ENCODE results near the gene NTF3. TPM values are rescaled to one million over a fixed set of nuclear protein-coding genes. Genes with fewer than 3 reads are reported as not detected.

The NTF3 gene
- total RNA-seq, 1 experiment from 2014 or later: 9.4 TPM

DNA sequence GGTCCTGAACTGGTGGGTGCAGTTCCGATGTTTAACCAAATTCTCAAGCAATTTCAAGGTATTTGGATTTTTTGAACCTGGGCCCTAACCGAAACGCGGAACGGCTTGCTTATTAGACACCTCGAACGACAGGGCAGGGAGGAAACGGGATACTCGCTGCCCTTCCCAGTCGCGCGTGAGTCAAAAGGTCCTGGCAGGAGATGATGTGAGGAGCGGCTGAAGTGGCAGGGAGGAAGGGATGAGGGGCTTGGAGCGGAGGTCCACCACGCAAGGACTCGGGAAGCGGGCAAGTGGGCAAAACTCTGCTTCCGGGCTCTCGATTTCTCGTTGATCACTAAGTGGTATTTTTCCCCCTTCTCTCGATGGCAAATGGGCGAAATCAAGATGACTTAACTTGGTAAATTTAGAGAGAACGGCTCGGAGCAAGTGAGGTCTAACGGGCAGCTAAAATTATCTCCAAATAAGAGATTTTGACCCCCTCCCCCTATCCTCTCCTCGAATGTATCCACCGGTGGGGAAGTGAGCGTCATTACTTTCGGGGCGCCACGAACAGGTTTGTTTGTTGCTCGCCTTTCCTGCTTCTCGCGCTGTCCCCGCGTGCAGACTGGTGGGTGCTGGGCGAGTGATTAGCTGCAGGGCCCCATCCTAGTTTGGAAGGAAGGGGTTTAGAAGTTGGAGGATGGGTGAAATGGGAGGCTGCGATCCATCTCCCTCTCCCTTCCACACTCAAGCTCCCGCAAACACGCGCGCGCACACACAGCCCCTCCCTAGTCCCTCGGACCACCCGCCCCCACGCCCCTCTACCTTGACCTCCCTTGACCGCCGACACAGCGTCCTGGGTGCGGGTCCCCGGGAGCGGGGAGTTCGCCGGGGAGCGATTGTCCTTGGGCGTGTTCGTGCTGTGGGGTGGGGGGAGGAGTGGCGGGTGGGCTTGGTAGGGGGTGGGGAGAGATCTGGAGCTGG is 986 bp upstream of the NTF3 start:
- peak; percentile 29 for DNase-seq (ENCODE audit: low read depth)

GRCh38 chr12:5433081-5433844 is 1.4 kb downstream of the NTF3 start:
- no peak for DNase-seq (ENCODE audit: low read depth)

- no peak for DNase-seq (ENCODE audit: low read depth)
Measured at GRCh38 chr12:5433845-5434646, 2.1 kb downstream of the NTF3 start.

- DNase-seq (ENCODE audit: low read depth): no peak
Measured at GRCh38 chr12:5434647-5435560, 3.0 kb downstream of the NTF3 start.

DNA sequence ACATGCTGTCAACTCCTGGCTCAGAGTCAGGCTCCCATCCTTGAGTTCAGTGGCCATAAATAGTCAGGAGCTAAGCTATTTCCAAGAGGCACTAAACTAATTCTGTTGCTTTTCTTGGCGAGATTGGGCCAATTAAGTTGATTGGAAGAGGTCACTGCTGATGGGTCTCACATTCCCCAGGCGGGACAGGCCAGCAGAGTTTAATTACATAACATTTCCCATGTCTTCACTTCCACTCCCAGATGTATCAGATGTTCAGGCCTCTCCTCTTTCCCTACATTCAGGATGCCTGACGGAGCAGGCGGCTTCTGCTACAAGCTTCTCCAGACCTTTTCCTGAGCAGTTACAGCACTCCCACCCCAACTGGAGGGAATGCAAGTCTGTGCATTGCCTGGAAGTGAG is 5.3 kb downstream of the NTF3 start:
- DNase-seq (ENCODE audit: low read depth): no peak

DNA sequence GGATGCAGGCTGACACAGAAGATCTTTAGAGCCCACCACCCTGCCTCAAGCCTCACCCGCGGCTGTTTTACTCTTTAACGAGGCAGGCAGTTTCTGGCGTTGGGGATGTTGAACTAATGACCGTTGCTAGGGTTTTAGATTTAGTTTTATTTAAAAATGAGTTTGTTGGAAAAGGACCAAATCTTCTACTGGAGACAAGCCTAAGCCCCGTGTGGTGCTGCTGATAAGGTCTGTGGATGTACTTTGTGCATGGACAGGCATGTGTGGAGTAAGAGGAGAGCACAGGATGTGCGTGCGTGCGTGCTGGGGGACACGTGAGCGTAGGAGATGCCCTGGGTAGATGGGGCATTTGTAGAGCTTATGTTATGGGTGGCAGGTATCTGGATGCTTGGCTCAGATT is 5.7 kb downstream of the NTF3 start:
- no peak for DNase-seq (ENCODE audit: low read depth)

DNA sequence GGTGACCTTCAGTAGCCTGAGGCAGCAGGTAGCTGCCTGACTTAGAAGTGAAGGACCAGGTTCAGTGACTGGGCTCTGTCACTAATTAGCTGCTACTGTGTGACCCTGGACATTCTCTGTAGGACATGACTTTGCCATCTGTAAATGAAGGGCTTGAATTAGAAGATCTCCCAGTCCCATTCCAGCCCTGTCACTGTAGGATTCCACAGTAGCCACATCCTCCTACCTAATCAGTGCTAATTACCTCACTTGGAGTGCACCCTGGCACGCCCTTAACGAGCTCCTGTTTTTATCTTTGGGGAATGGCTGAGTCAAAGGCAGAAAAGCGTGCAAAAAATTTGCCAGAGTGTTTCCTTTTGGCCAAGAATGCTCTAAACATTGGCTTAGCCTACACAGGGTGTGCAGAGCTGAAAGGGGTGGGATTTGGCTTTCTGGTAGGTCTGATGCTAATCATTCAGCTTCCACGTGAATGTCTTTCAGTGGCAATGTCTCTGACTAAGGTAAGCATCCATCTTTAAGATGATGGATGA is 6.8 kb downstream of the NTF3 start:
- DNase-seq (ENCODE audit: low read depth): peak; percentile 44

DNA sequence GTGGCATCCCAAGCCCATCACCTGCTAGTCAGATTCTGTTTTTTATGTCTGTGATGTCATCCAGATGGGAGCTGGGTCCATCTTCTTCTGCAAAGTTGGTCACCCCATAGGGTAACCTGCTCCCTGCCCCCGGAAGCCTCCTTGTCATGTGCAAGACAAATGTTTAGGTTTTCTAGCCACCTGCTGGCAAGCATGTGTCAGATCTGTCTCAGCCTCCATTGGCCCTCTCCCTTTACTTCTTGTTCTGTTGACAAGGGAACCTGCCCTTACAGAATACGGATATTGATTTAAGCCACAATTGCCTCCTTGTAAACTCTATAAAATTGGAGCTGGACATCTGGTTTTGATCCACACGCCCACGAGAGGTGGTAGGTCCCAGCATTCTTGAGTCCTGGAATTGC is 7.5 kb downstream of the NTF3 start:
- peak; percentile 26 for DNase-seq (ENCODE audit: low read depth)

GRCh38 chr12:5439788-5440300 is 7.9 kb downstream of the NTF3 start:
- DNase-seq (ENCODE audit: low read depth): no peak

DNA sequence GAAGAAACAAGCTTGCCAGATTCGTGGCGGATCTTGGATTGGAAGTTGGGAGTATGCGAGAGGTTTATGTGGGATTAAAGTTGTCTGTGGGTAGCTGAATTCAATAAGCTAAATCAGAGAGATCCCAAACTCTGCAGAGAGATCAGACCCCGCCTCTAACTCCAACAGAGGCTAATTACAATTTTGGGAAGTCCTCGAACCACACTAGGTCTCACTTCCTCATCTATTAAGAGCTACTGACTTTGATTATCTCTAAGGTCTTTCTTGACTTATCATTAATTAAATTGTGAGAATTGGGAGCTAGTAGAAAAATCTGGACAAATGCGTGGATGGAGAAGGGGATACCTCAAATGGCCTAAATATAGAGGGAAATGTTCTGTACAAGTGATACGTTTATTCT is 9.1 kb downstream of the NTF3 start:
- DNase-seq (ENCODE audit: low read depth): no peak

- DNase-seq (ENCODE audit: low read depth): peak; percentile 78
Measured at GRCh38 chr12:5441497-5442236, 9.8 kb downstream of the NTF3 start.

DNA sequence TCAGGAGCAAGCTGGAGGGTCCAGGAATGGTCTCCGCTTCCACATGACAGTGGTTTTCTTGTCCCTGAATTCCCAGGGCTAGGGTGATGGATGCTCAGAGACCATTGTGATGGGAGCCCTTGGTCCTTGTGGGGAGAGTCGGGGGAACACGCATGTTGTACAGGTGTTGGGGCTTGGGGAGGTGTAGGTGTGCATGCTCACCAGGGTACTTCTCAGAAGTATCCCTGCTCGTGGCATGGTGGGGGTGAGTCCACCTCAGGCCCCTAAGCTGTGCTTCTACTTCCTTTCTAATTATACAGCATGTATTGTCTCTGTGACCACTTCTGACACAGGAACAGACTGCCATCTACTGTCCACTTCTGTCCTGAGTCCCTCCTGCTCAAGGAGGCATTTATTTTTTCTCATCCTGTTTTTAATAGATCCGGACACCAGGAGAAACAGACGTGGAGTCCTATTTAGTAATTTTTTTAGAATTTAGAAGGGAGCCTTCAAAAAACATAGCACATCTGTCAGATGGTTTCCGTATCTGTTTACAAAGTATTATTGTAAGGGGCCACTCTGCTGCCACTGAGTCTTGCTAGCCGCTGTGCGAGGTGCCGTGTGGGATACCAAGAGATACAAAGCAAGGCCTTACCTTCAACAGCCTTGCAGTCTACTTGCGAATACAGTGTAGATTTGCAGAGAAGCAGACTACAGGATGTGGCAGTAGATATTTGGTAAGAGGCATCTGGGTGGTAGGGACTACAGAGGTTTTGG is 10.5 kb downstream of the NTF3 start:
- DNase-seq (ENCODE audit: low read depth): peak; percentile 62

DNA sequence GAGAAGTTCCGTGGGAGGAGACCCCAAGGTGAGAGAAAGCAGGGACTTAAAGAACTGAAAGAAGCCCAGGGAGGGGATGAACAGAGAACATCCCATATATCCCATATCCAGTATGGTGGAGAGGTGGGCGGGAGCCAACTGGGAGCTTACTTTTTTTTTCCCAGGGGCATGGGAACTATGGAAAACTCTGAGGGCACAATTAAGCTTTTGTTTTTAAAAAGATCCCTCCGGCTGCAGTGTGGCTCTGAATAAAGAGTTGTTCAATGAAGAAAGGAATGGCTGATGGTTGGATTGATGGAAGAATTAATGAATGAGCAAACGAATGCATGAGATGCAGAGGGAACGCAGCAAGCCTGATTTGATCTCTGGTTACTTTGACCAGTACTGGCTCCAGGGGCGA is 12.6 kb downstream of the NTF3 start:
- DNase-seq (ENCODE audit: low read depth): no peak

DNA sequence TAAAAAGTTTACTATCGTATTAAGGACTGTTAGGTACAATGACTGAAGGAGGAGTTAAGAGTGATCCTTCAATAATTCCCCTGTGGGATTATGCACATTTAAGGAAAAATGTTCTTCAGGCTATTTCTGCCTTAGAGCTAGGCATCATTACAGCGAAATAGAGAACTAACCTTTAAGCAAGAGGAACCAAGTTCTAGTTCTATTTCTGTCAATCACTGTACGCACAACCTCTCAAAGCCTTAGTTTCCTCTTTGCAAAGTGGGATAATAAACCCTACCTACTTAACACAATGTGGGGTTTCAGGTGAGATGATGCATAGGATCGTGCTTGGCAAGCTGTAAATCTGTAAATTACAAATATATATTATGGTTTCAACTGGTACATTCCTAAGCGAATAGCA is 15.4 kb downstream of the NTF3 start:
- DNase-seq (ENCODE audit: low read depth): no peak

GRCh38 chr12:5451251-5451650 is 19.3 kb downstream of the NTF3 start:
- no peak for DNase-seq (ENCODE audit: low read depth)

- no peak for DNase-seq (ENCODE audit: low read depth)
Measured at GRCh38 chr12:5452569-5452968, 20.7 kb downstream of the NTF3 start.

DNA sequence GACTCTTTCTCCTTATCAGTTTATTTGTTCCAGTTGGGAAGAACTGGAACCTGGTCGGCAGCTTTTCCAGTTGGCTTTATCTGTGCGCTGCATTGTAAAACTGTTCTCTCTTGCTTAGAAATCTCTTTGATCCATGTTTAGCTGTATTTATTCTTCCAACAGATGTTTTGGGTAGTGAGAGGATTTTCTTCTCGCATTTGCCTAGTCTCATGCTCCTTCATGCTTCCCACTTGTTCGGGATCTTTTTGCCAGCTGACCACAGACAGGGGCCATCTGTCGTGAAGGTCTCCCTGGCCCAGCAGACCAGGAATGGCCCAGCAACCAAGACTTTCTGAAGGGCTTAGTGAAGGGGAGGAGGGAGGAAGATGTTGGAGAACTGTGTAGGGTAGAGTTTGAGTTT is 21.6 kb downstream of the NTF3 start:
- no peak for DNase-seq (ENCODE audit: low read depth)

DNA sequence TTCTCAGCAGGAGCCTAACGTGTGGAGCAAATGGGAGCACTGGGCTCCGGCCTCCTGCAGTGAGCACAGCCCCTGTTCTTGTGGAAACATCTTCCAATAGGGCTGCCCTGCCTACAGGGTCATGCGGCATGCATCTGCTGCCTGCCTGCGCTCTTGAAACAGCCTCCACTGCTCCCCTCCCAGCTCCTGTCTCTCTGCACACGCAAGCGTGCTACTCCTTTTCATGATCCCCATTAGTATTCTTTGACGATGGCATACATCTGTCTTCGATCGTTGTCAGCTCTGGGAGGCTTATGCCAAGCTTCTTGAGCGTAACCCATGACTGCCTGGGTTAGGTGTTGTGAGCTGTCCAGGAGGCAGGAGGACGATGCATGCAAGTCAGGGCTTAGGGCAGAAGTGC is 23.1 kb downstream of the NTF3 start:
- DNase-seq (ENCODE audit: low read depth): no peak

GRCh38 chr12:5456030-5456429 is 24.1 kb downstream of the NTF3 start:
- peak; percentile 29 for DNase-seq (ENCODE audit: low read depth)
